Mucosa of descending colon (tissue), 3 donors: ENCODE data around the gene PTK6. TPM values are rescaled to one million over a fixed set of nuclear protein-coding genes. Genes with fewer than 3 reads are reported as not detected.
A peak's percentile ranks its signal among the peaks of the same experiment; 100 is the strongest.

Experiments
- ATAC-seq: fragments of 200-7000 bp; cut with Tn5 transposase; one replicate; pipeline ENCODE4 v1.9.1; 2020; ENCODE audit warnings: mild to moderate bottlenecking, moderate library complexity
- DNase-seq, 3 donors: peaks; one replicate each; pipeline ENCODE4 v3.0.0-alpha.2; 2020
- H3K36me3 ChIP-seq: fragments of 200-600 bp; one replicate; pipeline ENCODE4 v1.8.0; 2021; ENCODE audit warnings: low read depth, mild to moderate bottlenecking
- H3K4me1 ChIP-seq: fragments of 200-600 bp; one replicate; pipeline ENCODE4 v1.8.0; 2021; ENCODE audit warnings: low read depth, mild to moderate bottlenecking
- H3K4me3 ChIP-seq: fragments of 200-600 bp; one replicate; pipeline ENCODE4 v1.8.0; 2021; ENCODE audit warnings: mild to moderate bottlenecking
- H3K9me3 ChIP-seq: fragments of 200-600 bp; one replicate; pipeline ENCODE4 v1.8.0; 2021; ENCODE audit warnings: mild to moderate bottlenecking
- CTCF ChIP-seq: fragments of 200-600 bp; IDR thresholded peaks from one replicate; pipeline ENCODE4 v1.8.0; 2022; ENCODE audit warnings: antibody characterized with exemption, mild to moderate bottlenecking
- intact Hi-C, 2 donors: fragments of 100-400 bp; cut with DNase I in 1 of 2; cut with micrococcal nuclease in 1 of 2; formaldehyde crosslinking; loops; one replicate each; pipeline versions ENCODE4 v1.11.0 to v1.11.1; 2022; cut with DNase I, micrococcal nuclease
- total RNA-seq, 3 donors: library from RNA; stranded (reverse); fragmentation: NEBNext Ultra II Directional in 2 of 3; extraction: Animal tissue kit (Norgen Biotek cat#: 25700) in 2 of 3; gene quantifications; one replicate each; pipeline versions ENCODE4 v1.2.1 to v1.2.4, GENCODE V29; 2021 to 2023
- donor health status: DM: no; HTN: no; CAD: no; lungs with moderate emphysema.
- donor health status: DM: no; HTN: no; CAD: no.
- donor health status: DM: no; HTN: yes; CAD: no.

Gene PTK6
- total RNA-seq, 3 donors from 2014 or later, result 39.5 to 91.7 (median 87.1) TPM

GRCh38 chr20:63566395-63567135 is 29.4 kb upstream of the PTK6 start:
- H3K36me3 ChIP-seq, result no peaks in the 10 kb centered on the region
- ATAC-seq, result no peak
- peaks cover 9% of the 10 kb centered on the region for H3K4me1 ChIP-seq
- no peaks in the 10 kb centered on the region for H3K9me3 ChIP-seq
- H3K4me3 ChIP-seq, result no peak overlapping the region
- TF ChIP-seq CTCF, result no peak
- intact Hi-C loops, result no loop called here
- peak in 1 of 3 donors; percentile 38 for DNase-seq

- DNase-seq (no peak), ATAC-seq (no peak)
- intact Hi-C loops, result no loop called here
- Histone ChIP-seq H3K36me3 (no peaks in the 10 kb centered on the region), H3K9me3 (no peaks in the 10 kb centered on the region), H3K4me3 (no peak overlapping the region), H3K4me1 (peaks cover 9% of the 10 kb centered on the region)
- no peak for TF ChIP-seq CTCF
Observed at GRCh38 chr20:63565699-63566335, 28.6 kb upstream of the PTK6 start.

GRCh38 chr20:63565021-63565698 is 28.0 kb upstream of the PTK6 start:
- H3K36me3 ChIP-seq, result no peaks in the 10 kb centered on the region
- DNase-seq (no peak), ATAC-seq (no peak)
- H3K4me3 ChIP-seq, result no peak overlapping the region
- intact Hi-C loops, result no loop called here
- H3K4me1 ChIP-seq, result peaks cover 9% of the 10 kb centered on the region
- no peaks in the 10 kb centered on the region for H3K9me3 ChIP-seq
- TF ChIP-seq CTCF, result no peak

GRCh38 chr20:63564036-63564810 is 27.0 kb upstream of the PTK6 start:
- ATAC-seq (no peak), DNase-seq (no peak)
- H3K36me3 ChIP-seq, result no peaks in the 10 kb centered on the region
- no peak for TF ChIP-seq CTCF
- peaks cover 9% of the 10 kb centered on the region for H3K4me1 ChIP-seq
- no peaks in the 10 kb centered on the region for H3K9me3 ChIP-seq
- intact Hi-C loops, result no loop called here
- H3K4me3 ChIP-seq, result no peak overlapping the region

- Histone ChIP-seq H3K4me3 (no peak overlapping the region), H3K36me3 (no peaks in the 10 kb centered on the region), H3K4me1 (peaks cover 5% of the 10 kb centered on the region), H3K9me3 (no peaks in the 10 kb centered on the region)
- intact Hi-C loops, result no loop called here
- peak in 1 of 3 donors; percentile 44 for DNase-seq
- no peak for ATAC-seq
- TF ChIP-seq CTCF, result no peak
Observed at GRCh38 chr20:63563225-63563935, 26.2 kb upstream of the PTK6 start.
